GM21723 (cell line): ENCODE data around the gene KBTBD8.
A peak's percentile ranks its signal among the peaks of the same experiment; 100 is the strongest.

Source experiments
- ATAC-seq: cut with Tn5 transposase; IDR thresholded peaks from one replicate; pipeline ENCODE4 v1.9.1; 2021; ENCODE audit warnings: mild to moderate bottlenecking, moderate library complexity; ENCODE audit not compliant: unreplicated experiment

The KBTBD8 gene

GRCh38 chr3:66997560-66998112 is 471 bp upstream of the KBTBD8 start:
- ATAC-seq: no peak

- ATAC-seq: no peak
Observed at GRCh38 chr3:66998904-66999235, 763 bp downstream of the KBTBD8 start.

- ATAC-seq: peak; percentile 55
Observed at GRCh38 chr3:67000009-67000408, 1.9 kb downstream of the KBTBD8 start.

GRCh38 chr3:67001086-67001861 is 3.2 kb downstream of the KBTBD8 start:
- ATAC-seq: no peak

- ATAC-seq: no peak
Observed at GRCh38 chr3:67005974-67006373, 7.9 kb downstream of the KBTBD8 start.

- no peak for ATAC-seq
Observed at GRCh38 chr3:67006460-67006859, 8.4 kb downstream of the KBTBD8 start.

GRCh38 chr3:67008388-67008787 is 10.3 kb downstream of the KBTBD8 start:
- no peak for ATAC-seq

- no peak for ATAC-seq
Observed at GRCh38 chr3:67009716-67010115, 11.6 kb downstream of the KBTBD8 start.

- no peak for ATAC-seq
Observed at GRCh38 chr3:67011414-67012131, 13.5 kb downstream of the KBTBD8 start.

- ATAC-seq: no peak
Observed at GRCh38 chr3:67012564-67012963, 14.5 kb downstream of the KBTBD8 start.

- ATAC-seq: no peak
Observed at GRCh38 chr3:67015702-67016484, 17.8 kb downstream of the KBTBD8 start.

GRCh38 chr3:67016522-67017080 is 18.5 kb downstream of the KBTBD8 start:
- ATAC-seq: peak; percentile 51

- ATAC-seq: peak; percentile 13
Observed at GRCh38 chr3:67017211-67017610, 19.1 kb downstream of the KBTBD8 start.

GRCh38 chr3:67018105-67018788 is 20.1 kb downstream of the KBTBD8 start:
- peak; percentile 52 for ATAC-seq

GRCh38 chr3:67018789-67019526 is 20.9 kb downstream of the KBTBD8 start:
- ATAC-seq: peak; percentile 37

- ATAC-seq: no peak
Observed at GRCh38 chr3:67028001-67028784, 30.1 kb downstream of the KBTBD8 start.

GRCh38 chr3:67030785-67031740 is 33.0 kb downstream of the KBTBD8 start:
- ATAC-seq: peak; percentile 93

- no peak for ATAC-seq
Observed at GRCh38 chr3:67031986-67032385, 33.9 kb downstream of the KBTBD8 start.
